CD4-positive, alpha-beta memory T cell (primary cell): ENCODE data around the gene GLG1. TPM values are rescaled to one million over a fixed set of nuclear protein-coding genes. Genes with fewer than 3 reads are reported as not detected.
A peak's percentile ranks its signal among the peaks of the same experiment; 100 is the strongest.
"Not testable (repeated sequence)": the region's sequence is repeated elsewhere in the genome, so short reads cannot be mapped to it uniquely, and the experiment has no call there.

Source experiments
- CTCF ChIA-PET: fragments of 350-600 bp; sonication (Branson Sonifier 250); formaldehyde crosslinking; loops from one replicate; lab custom pipeline; 2021; ENCODE audit warnings: inconsistent platforms; ENCODE audit not compliant: partially characterized antibody; lab: Charles Lee
- POLR2A ChIA-PET: fragments of 350-600 bp; sonication (Branson Sonifier 250); formaldehyde crosslinking; loops from one replicate; lab custom pipeline; 2021; ENCODE audit not compliant: partially characterized antibody; lab: Charles Lee
- DNase-seq, 5 donors: peaks; one replicate each; pipeline versions ENCODE4 v3.0.0 to v3.0.0-alpha.2; 2020 to 2022; ENCODE audit warnings: mixed read lengths in 1 of 5
- H3K27ac ChIP-seq: one replicate; pipeline ENCODE4 v1.7.0; 2013; ENCODE audit warnings: low read depth, low read length
- H3K27me3 ChIP-seq: 2 replicates; pipeline ENCODE4 v1.7.0; 2013; ENCODE audit warnings: mild to moderate bottlenecking, low read length, moderate library complexity; ENCODE audit not compliant: insufficient read depth
- H3K36me3 ChIP-seq: 2 replicates; pipeline ENCODE4 v1.7.0; 2013; ENCODE audit warnings: mild to moderate bottlenecking, low read length, moderate library complexity; ENCODE audit not compliant: insufficient read depth
- H3K4me1 ChIP-seq: 2 replicates; pipeline ENCODE4 v1.7.0; 2013; ENCODE audit warnings: mild to moderate bottlenecking, low read length, moderate library complexity; ENCODE audit not compliant: insufficient read depth
- H3K4me3 ChIP-seq, 2 donors: one replicate each; pipeline ENCODE4 v1.7.0; 2013; ENCODE audit warnings: low read length in 2 of 2, mild to moderate bottlenecking in 1 of 2
- H3K9me3 ChIP-seq, 2 donors: one replicate each; pipeline ENCODE4 v1.7.0; 2013; ENCODE audit warnings: low read length in 2 of 2, control low read depth in 1 of 2; ENCODE audit not compliant: control insufficient read depth in 1 of 2
- H3K27ac Mint-ChIP-seq, 7 donors: one replicate each; pipeline ENCODE4 v1.8.0; 2020 to 2021; ENCODE audit warnings: mixed read lengths in 7 of 7, mild to moderate bottlenecking in 6 of 7, inconsistent platforms in 3 of 7, moderate library complexity in 3 of 7
- H3K27me3 Mint-ChIP-seq, 2 donors: one replicate each; pipeline ENCODE4 v1.8.0; 2020 to 2021; ENCODE audit warnings: mixed read lengths in 2 of 2
- H3K36me3 Mint-ChIP-seq, 2 donors: one replicate each; pipeline ENCODE4 v1.8.0; 2020 to 2021; ENCODE audit warnings: mixed read lengths in 2 of 2, inconsistent platforms in 1 of 2, mild to moderate bottlenecking in 1 of 2
- H3K4me1 Mint-ChIP-seq, 4 donors: one replicate each; pipeline ENCODE4 v1.8.0; 2020 to 2021; ENCODE audit warnings: mixed read lengths in 4 of 4, mild to moderate bottlenecking in 1 of 4
- H3K4me3 Mint-ChIP-seq, 8 donors: one replicate each; pipeline ENCODE4 v1.8.0; 2020 to 2021; ENCODE audit warnings: mixed read lengths in 8 of 8, mild to moderate bottlenecking in 7 of 8, moderate library complexity in 6 of 8, inconsistent platforms in 3 of 8
- H3K9me3 Mint-ChIP-seq, 8 donors: one replicate each; pipeline ENCODE4 v1.8.0; 2020 to 2021; ENCODE audit warnings: mixed read lengths in 8 of 8, mild to moderate bottlenecking in 5 of 8, inconsistent platforms in 3 of 8, moderate library complexity in 1 of 8
- intact Hi-C: fragments of 100-400 bp; cut with micrococcal nuclease; formaldehyde crosslinking; loops from one replicate; pipeline ENCODE4 v1.15.1; 2023
- polyA plus RNA-seq, 2 donors: library from polyadenylated mRNA; unstranded; fragments of 300-500 nt; fragmentation: Illumina TruSeq; gene quantifications; one replicate each; pipeline ENCODE4 v1.2.3, GENCODE V29; 2021
- total RNA-seq, 2 experiments: library from RNA; stranded (reverse); gene quantifications; one replicate each; pipeline ENCODE4 v1.2.3, GENCODE V29; 2021

Gene GLG1
- total and polyA plus RNA-seq, 4 experiments from 2014 or later: 121 to 209 (median 175) TPM

DNA sequence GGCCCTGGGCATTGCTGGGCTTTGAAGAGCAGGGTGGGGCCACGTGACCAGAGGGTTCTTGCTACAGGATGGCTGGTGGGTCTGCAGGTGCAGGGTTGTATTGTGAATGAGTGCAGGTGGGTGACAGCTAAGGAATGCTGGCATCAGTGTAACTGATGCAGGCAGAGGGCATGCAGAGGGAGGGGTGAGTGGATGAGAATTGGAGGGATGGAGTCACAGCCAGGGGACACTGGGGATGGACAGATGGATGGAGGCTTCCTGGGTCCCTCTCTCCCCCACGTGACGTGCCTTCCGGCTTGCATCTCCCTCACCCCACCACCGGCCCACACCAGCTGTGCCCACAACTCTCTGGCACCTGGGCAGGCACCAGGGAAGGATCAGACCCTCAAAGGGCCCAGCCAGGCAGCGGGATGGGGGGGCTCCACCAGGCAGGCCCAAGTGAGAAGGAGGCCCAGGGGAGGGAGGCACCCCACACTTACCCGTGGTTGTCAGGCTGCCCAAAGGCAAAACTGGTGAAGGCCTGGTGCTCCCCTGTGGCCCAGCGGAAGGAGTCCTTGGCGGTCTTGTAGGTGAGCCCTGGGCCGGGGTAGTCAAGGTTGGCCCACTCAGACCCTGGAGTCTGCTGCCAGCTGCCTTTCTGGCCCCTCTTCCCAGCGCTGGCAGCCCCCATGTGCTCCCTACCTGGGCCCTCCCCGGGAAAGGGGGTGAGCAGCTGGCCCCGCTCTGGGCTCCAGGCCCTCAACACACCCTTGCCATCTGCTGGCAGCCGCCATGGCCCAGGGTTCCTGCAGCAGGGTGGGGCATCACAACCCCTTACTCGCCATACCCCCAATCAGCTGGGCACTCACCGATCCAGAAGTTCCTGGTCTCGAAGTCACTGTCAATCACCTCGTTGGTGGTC lies 196.6 kb downstream of the GLG1 start:
- H3K9me3 ChIP-seq, H3K4me3 ChIP-seq, H3K36me3 ChIP-seq, H3K4me1 Mint-ChIP-seq, intact Hi-C loops, H3K36me3 Mint-ChIP-seq, CTCF ChIA-PET, H3K9me3 Mint-ChIP-seq, H3K4me1 ChIP-seq, H3K27ac ChIP-seq, POLR2A ChIA-PET, H3K27me3 ChIP-seq, H3K27me3 Mint-ChIP-seq, DNase-seq, H3K4me3 Mint-ChIP-seq: not testable (repeated sequence)
- peak overlapping the region in 1 of 7 donors; percentile 85 for H3K27ac Mint-ChIP-seq

- intact Hi-C loops, H3K4me1 Mint-ChIP-seq, H3K4me3 Mint-ChIP-seq, H3K4me3 ChIP-seq, H3K27ac Mint-ChIP-seq, CTCF ChIA-PET, H3K27me3 ChIP-seq, POLR2A ChIA-PET, H3K27ac ChIP-seq, H3K4me1 ChIP-seq, H3K9me3 ChIP-seq, H3K36me3 ChIP-seq, DNase-seq, H3K36me3 Mint-ChIP-seq, H3K27me3 Mint-ChIP-seq, H3K9me3 Mint-ChIP-seq: not testable (repeated sequence)
Measured at GRCh38 chr16:74409185-74409981, 197.5 kb downstream of the GLG1 start.

- intact Hi-C loops, H3K27ac ChIP-seq, H3K36me3 ChIP-seq, CTCF ChIA-PET, POLR2A ChIA-PET, H3K4me1 ChIP-seq, H3K4me3 Mint-ChIP-seq, H3K4me3 ChIP-seq, H3K9me3 ChIP-seq, H3K27ac Mint-ChIP-seq, H3K27me3 Mint-ChIP-seq, H3K9me3 Mint-ChIP-seq, H3K4me1 Mint-ChIP-seq, H3K27me3 ChIP-seq, H3K36me3 Mint-ChIP-seq, DNase-seq: not testable (repeated sequence)
Measured at GRCh38 chr16:74407362-74407705, 199.6 kb downstream of the GLG1 start.

GRCh38 chr16:74406600-74407361 lies 200.1 kb downstream of the GLG1 start:
- intact Hi-C loops: not testable (repeated sequence)

GRCh38 chr16:74404148-74404933 lies 202.6 kb downstream of the GLG1 start:
- intact Hi-C loops, H3K27me3 Mint-ChIP-seq, DNase-seq, H3K4me1 Mint-ChIP-seq, CTCF ChIA-PET, H3K4me3 Mint-ChIP-seq, H3K4me1 ChIP-seq, H3K27ac Mint-ChIP-seq, H3K9me3 Mint-ChIP-seq, POLR2A ChIA-PET, H3K27me3 ChIP-seq, H3K4me3 ChIP-seq, H3K27ac ChIP-seq, H3K36me3 ChIP-seq, H3K9me3 ChIP-seq, H3K36me3 Mint-ChIP-seq: not testable (repeated sequence)

More at GRCh38 chr16:74406600-74407361, 200.1 kb downstream of the GLG1 start:
- H3K27ac Mint-ChIP-seq, H3K36me3 ChIP-seq, H3K36me3 Mint-ChIP-seq, H3K4me3 ChIP-seq, H3K4me3 Mint-ChIP-seq, H3K4me1 Mint-ChIP-seq, H3K27me3 ChIP-seq, CTCF ChIA-PET, H3K9me3 Mint-ChIP-seq, DNase-seq, H3K4me1 ChIP-seq, H3K27me3 Mint-ChIP-seq, H3K27ac ChIP-seq, H3K9me3 ChIP-seq, POLR2A ChIA-PET: not testable (repeated sequence)

DNA sequence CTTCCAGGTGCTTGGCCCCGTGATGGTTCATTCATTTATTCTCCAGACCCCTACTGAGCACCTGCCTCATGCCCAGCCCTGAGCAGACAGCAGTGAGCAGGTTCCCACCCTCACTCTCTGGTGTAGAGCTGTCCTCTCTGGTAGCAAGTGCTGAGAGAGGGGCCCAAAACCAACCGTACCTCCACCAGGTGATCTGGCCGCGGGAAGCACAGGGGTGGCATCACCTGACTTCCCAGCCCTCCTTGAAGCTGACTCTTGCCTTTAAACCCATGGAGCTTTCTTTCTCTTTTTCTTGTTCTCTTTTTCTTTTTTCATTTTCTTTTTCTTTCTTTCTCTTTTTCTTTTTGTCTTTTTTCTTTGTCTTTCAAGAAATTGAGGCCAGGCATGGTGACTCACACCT lies 206.7 kb downstream of the GLG1 start:
- H3K36me3 ChIP-seq, H3K4me1 Mint-ChIP-seq, CTCF ChIA-PET, H3K27ac ChIP-seq, H3K27ac Mint-ChIP-seq, H3K4me3 ChIP-seq, H3K9me3 Mint-ChIP-seq, H3K27me3 ChIP-seq, H3K4me3 Mint-ChIP-seq, H3K9me3 ChIP-seq, POLR2A ChIA-PET, H3K36me3 Mint-ChIP-seq, H3K4me1 ChIP-seq, DNase-seq, intact Hi-C loops, H3K27me3 Mint-ChIP-seq: not testable (repeated sequence)
